SK-N-MC (cell line): ENCODE measurements around the gene GASK1A.

Experiments used
- DNase-seq: peaks from one replicate; pipeline ENCODE4 v3.0.0-alpha.2; 2011; ENCODE audit warnings: low read depth, low spot score
- H3K27ac ChIP-seq: fragments of 200-600 bp; sonication (generic); 2 replicates; pipeline ENCODE4 v1.5.1; 2016; ENCODE audit warnings: mixed run types
- H3K36me3 ChIP-seq: fragments of 200-600 bp; sonication (generic); 2 replicates; pipeline ENCODE4 v1.6.1; 2017; ENCODE audit warnings: antibody characterized with exemption, low read length, mixed read lengths; ENCODE audit not compliant: insufficient read depth
- H3K4me3 ChIP-seq: fragments of 200-600 bp; sonication (generic); 2 replicates; pipeline ENCODE4 v1.5.1; 2016
- H3K9ac ChIP-seq: fragments of 200-600 bp; sonication (generic); 2 replicates; pipeline ENCODE4 v1.8.0; 2017; ENCODE audit warnings: mixed run types, mixed read lengths; ENCODE audit not compliant: insufficient read length
- H3K9me3 ChIP-seq: fragments of 200-600 bp; sonication (generic); 2 replicates; pipeline ENCODE4 v1.6.1; 2017; ENCODE audit warnings: low read depth, mild to moderate bottlenecking, antibody characterized with exemption, low read length, moderate library complexity, mixed read lengths
- EZH2 ChIP-seq: fragments of 200-600 bp; sonication (generic); IDR thresholded peaks from one replicate; pipeline ENCODE4 v1.6.1; 2017; ENCODE audit warnings: antibody characterized with exemption
- FOXP2 ChIP-seq: optimal IDR thresholded peaks from 2 replicates; pipeline ENCODE3; 2011; ENCODE audit warnings: mild to moderate bottlenecking, moderate library complexity; ENCODE audit not compliant: insufficient read depth; ENCODE audit errors: extremely low read length, control extremely low read depth
- POLR2AphosphoS5 ChIP-seq: IDR thresholded peaks from 2 replicates; pipeline ENCODE4 v1.6.1; 2012; ENCODE audit warnings: mild to moderate bottlenecking, low read depth, low read length, borderline replicate concordance

The GASK1A gene

DNA sequence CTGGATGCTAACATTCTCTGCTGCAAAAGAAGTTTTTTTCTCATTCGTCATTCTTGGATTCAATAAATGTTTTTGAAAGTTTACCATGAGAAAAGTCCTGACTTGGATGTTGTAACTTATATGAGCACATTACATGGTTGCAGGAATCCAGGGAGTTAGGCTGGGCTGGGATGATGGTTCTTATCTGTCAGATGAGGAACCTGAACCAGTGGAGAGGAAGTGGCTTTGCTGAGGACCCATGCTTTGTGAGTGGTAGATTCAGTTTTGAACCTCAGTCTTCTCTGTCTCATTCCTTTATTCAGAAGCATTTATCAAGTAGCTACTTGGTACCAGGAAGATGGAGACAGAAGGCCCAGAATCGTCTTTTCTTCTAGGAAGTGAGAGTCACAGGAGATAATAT lies 3.7 kb upstream of the GASK1A start:
- no peak overlapping the region for H3K9ac ChIP-seq
- no peak for DNase-seq
- TF ChIP-seq EZH2 (no peak), POLR2AphosphoS5 (no peak), FOXP2 (no peak)
- no peaks in the 10 kb centered on the region for H3K9me3 ChIP-seq
- H3K27ac ChIP-seq: no peak overlapping the region
- H3K4me3 ChIP-seq: no peak overlapping the region
- no peaks in the 10 kb centered on the region for H3K36me3 ChIP-seq

DNA sequence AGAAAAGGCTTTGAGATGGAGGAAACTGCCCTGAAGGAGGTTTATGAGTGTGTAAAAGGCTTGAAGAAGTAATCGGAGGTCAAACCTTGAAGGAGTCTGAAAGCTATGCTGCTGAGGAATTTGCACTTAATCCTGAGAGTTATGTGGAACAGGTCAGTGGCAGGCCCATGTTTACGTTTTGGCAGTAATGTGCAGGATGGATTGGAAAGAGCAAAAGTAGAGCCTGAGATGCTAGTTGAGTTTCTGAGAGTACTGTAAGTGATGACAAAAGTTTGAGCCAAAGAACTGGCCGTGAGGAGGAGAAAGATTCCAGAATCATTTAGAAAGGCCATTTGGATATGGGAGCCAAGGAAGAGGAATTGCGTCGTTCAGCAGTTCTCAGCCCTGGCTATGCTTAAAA lies 3.2 kb upstream of the GASK1A start:
- Histone ChIP-seq H3K4me3 (no peak overlapping the region), H3K27ac (no peak overlapping the region), H3K9me3 (no peaks in the 10 kb centered on the region), H3K36me3 (no peaks in the 10 kb centered on the region), H3K9ac (no peak overlapping the region)
- TF ChIP-seq FOXP2: no peak
- TF ChIP-seq EZH2: no peak
- no peak for TF ChIP-seq POLR2AphosphoS5
- no peak for DNase-seq

DNA sequence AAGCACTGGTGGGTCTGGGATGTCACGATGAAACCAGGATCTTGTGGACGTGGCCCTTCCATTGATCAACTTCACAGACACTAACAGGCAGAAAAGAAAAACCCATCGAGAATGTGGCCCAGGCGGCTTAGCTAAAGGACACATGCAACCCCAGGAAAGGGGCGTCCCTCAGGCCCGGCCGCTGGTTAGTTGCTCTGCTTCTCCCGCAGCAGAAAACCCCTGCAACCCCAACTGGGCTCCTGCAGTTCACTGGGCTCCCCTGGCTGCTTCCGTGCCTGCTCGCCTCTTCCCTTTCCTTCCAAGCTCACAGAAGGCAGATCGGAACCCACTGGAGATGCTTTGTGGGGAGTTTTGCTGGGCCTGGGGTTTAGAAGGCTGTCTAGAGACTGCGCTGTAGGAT lies 1.1 kb downstream of the GASK1A start:
- Histone ChIP-seq H3K4me3 (no peak overlapping the region), H3K27ac (no peak overlapping the region), H3K36me3 (no peaks in the 10 kb centered on the region), H3K9ac (no peak overlapping the region), H3K9me3 (no peaks in the 10 kb centered on the region)
- no peak for TF ChIP-seq POLR2AphosphoS5
- no peak for TF ChIP-seq EZH2
- TF ChIP-seq FOXP2: no peak
- DNase-seq: no peak

DNA sequence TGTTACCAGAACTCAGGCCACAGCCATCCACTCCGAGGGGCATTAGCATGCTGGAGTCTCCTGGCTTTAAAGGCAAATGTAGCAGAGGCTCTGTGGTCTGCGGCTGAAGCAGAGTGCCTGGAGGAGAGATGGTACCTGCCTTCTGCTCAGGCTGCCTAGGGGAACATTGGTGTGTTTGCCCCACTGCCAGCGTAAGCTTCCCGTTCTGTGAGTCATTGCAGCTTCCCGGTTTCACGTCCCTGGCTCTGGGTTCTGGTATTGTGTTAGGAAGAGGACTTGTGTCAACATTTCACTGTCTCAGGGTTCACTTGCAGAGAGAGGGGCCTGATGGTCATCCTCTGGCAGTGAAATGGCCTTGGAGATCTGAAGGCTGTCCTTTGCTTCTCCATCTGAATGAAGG lies 1.8 kb downstream of the GASK1A start:
- no peak overlapping the region for H3K9ac ChIP-seq
- no peaks in the 10 kb centered on the region for H3K36me3 ChIP-seq
- no peak overlapping the region for H3K4me3 ChIP-seq
- no peak overlapping the region for H3K27ac ChIP-seq
- DNase-seq: no peak
- no peak for TF ChIP-seq FOXP2
- no peak for TF ChIP-seq EZH2
- no peak for TF ChIP-seq POLR2AphosphoS5
- no peaks in the 10 kb centered on the region for H3K9me3 ChIP-seq

DNA sequence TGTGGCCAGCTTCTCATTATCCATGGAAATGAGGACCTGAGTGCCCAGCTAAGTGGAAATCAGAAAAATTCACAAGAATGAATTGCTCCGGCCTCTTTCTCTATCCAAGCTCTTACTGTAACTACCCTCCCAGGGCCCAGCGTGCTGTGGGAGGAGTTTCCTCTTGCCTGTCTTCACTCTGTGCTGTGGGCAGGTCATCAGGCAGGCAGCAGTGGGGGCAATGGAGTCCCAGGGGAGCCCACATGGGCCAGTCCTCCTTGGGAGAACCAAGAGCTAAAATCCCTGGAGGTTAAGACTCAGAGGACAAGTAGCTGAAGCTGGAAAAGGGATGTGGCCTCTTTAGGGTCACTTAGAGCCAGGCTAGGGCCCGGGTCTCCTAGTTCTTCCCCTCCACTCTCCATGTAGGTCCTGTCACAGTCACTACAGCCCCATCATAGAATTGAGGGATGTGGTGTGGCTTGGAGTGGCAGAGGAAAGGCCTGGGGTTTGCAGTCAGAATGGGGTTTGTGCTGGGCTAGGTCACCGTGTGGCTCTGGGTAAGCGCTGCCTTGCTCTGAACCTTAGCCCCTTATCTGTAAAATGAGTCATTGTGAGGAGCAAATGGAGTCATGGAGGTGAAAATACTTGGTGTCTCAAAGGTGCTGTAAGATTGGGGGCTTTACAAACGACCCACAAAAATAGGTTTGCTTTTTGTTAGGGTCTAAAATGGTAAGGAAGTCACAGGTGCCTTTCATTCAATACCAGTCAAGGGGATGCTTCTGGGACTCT lies 3.7 kb downstream of the GASK1A start:
- Histone ChIP-seq H3K9me3 (no peaks in the 10 kb centered on the region), H3K4me3 (no peak overlapping the region), H3K36me3 (no peaks in the 10 kb centered on the region), H3K9ac (no peak overlapping the region), H3K27ac (no peak overlapping the region)
- no peak for DNase-seq
- TF ChIP-seq FOXP2 (no peak), POLR2AphosphoS5 (no peak), EZH2 (no peak)

DNA sequence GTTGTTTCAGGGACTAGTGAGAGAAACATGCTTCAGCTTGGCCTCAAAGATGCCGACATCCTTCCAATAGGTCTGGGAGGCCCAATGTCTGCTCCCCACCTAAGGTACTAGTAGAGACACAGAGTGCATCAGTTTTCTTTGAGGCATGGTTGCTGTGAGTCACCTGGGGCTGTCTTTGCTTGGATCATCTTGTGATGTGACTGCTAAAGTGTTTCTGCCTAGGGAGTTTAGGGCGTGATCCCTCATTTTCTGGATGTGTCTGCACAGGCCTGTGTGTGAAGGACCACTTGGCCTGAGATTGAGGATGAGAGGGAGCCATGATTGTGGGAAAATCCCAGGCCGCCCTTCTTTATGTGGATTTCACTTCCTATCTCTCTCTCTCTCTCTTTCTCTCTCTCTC lies 4.8 kb downstream of the GASK1A start:
- DNase-seq: no peak
- H3K9me3 ChIP-seq: no peaks in the 10 kb centered on the region
- H3K27ac ChIP-seq: no peak overlapping the region
- TF ChIP-seq EZH2: no peak
- no peak for TF ChIP-seq FOXP2
- TF ChIP-seq POLR2AphosphoS5: no peak
- H3K36me3 ChIP-seq: no peaks in the 10 kb centered on the region
- H3K9ac ChIP-seq: no peak overlapping the region
- H3K4me3 ChIP-seq: no peak overlapping the region

DNA sequence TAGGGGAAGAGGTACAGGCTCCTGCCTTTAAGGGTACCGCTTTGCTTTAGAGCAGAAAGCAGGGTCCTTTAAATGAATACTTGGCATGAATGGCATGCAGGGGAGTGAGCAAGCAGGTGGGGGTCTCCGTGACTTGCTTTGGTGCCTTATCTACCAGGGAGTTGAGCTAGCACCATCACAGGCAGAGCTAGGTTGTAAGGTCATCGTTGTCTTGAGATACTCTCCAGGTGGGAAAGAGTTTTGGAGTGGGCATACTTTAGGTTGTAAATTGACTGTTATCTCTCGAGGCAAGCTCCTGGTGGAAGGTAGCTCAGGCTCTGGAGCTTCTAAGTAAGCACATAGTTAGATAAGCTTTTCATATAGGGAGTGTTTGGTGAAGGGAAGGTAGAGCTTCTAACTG lies 5.6 kb downstream of the GASK1A start:
- Histone ChIP-seq H3K9ac (no peak overlapping the region), H3K36me3 (no peaks in the 10 kb centered on the region), H3K27ac (no peak overlapping the region), H3K9me3 (no peaks in the 10 kb centered on the region), H3K4me3 (no peak overlapping the region)
- TF ChIP-seq POLR2AphosphoS5: no peak
- no peak for TF ChIP-seq EZH2
- TF ChIP-seq FOXP2: no peak
- DNase-seq: no peak

DNA sequence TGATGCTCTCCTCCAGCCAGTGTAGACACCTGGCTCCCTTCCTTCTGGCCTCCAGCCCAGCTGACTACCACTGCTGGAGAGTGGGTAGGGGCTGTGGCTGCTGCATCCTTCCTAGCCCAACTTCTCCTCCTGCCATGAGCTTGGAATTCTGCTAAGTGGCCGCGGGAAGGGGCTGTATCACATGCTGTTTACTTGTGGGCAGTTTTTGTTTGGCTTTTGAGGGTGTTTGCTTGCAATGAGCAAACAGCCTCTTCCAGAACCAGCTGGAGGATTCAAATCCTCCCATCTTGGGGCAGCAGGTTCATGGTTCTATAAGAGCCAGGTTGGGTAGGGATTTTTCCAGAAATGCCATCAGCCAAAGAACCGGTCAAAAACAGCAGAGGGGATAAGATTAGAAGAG lies 9.0 kb downstream of the GASK1A start:
- DNase-seq: no peak
- Histone ChIP-seq H3K36me3 (no peaks in the 10 kb centered on the region), H3K9ac (no peak overlapping the region), H3K4me3 (no peak overlapping the region), H3K9me3 (no peaks in the 10 kb centered on the region), H3K27ac (no peak overlapping the region)
- no peak for TF ChIP-seq FOXP2
- TF ChIP-seq EZH2: no peak
- no peak for TF ChIP-seq POLR2AphosphoS5

DNA sequence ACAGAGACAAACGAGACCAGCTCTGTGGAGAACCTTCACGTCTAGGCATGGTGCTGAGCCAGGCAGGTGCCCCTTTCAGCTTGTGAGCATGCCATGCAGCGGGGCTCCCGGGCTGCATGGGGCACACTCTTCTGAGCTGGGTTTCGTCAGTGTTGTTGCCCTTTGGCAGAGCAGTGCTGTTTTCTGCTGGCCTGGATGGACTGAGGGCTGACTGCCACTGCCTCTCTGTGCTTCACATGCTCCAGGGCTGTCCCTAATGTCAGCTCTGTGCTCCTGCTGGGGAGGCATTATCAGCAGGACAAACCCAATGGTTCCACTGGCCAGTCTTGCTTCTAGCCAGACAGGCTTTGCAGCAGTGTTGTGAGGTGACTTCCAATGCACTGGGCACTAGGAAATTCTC lies 9.5 kb downstream of the GASK1A start:
- no peak for DNase-seq
- H3K9me3 ChIP-seq: no peaks in the 10 kb centered on the region
- H3K4me3 ChIP-seq: no peak overlapping the region
- no peak overlapping the region for H3K9ac ChIP-seq
- no peak overlapping the region for H3K27ac ChIP-seq
- no peaks in the 10 kb centered on the region for H3K36me3 ChIP-seq
- no peak for TF ChIP-seq POLR2AphosphoS5
- TF ChIP-seq FOXP2: no peak
- TF ChIP-seq EZH2: no peak
